H9 (cell line): ENCODE data around the gene PALM3. TPM values are rescaled to one million over a fixed set of nuclear protein-coding genes. Genes with fewer than 3 reads are reported as not detected.

Source experiments
- DNase-seq: peaks from one replicate; pipeline ENCODE4 v3.0.0-alpha.2; 2017
- H2AFZ ChIP-seq: one replicate; pipeline ENCODE4 v1.6.1; 2013; ENCODE audit warnings: mild to moderate bottlenecking, low read length, control low read depth, moderate library complexity
- H2AK5ac ChIP-seq: 2 replicates; pipeline ENCODE4 v1.6.1; 2013; ENCODE audit warnings: low read length, control low read depth, mixed read lengths; ENCODE audit not compliant: insufficient read length
- H2BK120ac ChIP-seq: one replicate; pipeline ENCODE4 v1.6.1; 2013; ENCODE audit warnings: low read depth, mild to moderate bottlenecking, low read length, control low read depth, inconsistent platforms; ENCODE audit not compliant: poor library complexity, severe bottlenecking
- H2BK12ac ChIP-seq: 2 replicates; pipeline ENCODE4 v1.6.1; 2013; ENCODE audit warnings: low read length, control low read depth, mixed read lengths, low read depth; ENCODE audit not compliant: insufficient read length
- H2BK15ac ChIP-seq: 2 replicates; pipeline ENCODE4 v1.6.1; 2013; ENCODE audit warnings: low read depth, low read length, control low read depth
- H2BK20ac ChIP-seq: one replicate; pipeline ENCODE4 v1.6.1; 2013; ENCODE audit warnings: low read depth, mild to moderate bottlenecking, low read length, control low read depth, inconsistent platforms; ENCODE audit not compliant: poor library complexity, severe bottlenecking
- H2BK5ac ChIP-seq: 2 replicates; pipeline ENCODE4 v1.6.1; 2013; ENCODE audit warnings: low read length, control low read depth, mixed read lengths; ENCODE audit not compliant: insufficient read length
- H3K14ac ChIP-seq: 2 replicates; pipeline ENCODE4 v1.6.1; 2013; ENCODE audit warnings: low read length, control low read depth; ENCODE audit not compliant: insufficient read depth
- H3K18ac ChIP-seq: 2 replicates; pipeline ENCODE4 v1.6.1; 2013; ENCODE audit warnings: low read depth, mild to moderate bottlenecking, mixed read lengths, low read length, control low read depth; ENCODE audit not compliant: insufficient read length
- H3K23ac ChIP-seq: 2 replicates; pipeline ENCODE4 v1.6.1; 2013; ENCODE audit warnings: low read length, control low read depth, mixed read lengths, low read depth; ENCODE audit not compliant: insufficient read length
- H3K23me2 ChIP-seq: 2 replicates; pipeline ENCODE4 v1.6.1; 2013; ENCODE audit warnings: low read depth, mild to moderate bottlenecking, mixed read lengths, low read length, control low read depth; ENCODE audit not compliant: insufficient read length, poor library complexity, severe bottlenecking
- H3K27ac ChIP-seq: 2 replicates; pipeline ENCODE4 v1.5.1; 2013; ENCODE audit warnings: low read length, control low read depth, mixed read lengths, low read depth; ENCODE audit not compliant: insufficient read length
- H3K27me3 ChIP-seq: 2 replicates; pipeline ENCODE4 v1.6.1; 2013; ENCODE audit warnings: low read length, control low read depth, inconsistent platforms; ENCODE audit not compliant: insufficient read depth
- H3K4ac ChIP-seq: 2 replicates; pipeline ENCODE4 v1.6.1; 2013; ENCODE audit warnings: low read depth, mild to moderate bottlenecking, control low read depth, inconsistent platforms, low read length, moderate library complexity
- H3K4me1 ChIP-seq: 2 replicates; pipeline ENCODE4 v1.6.1; 2013; ENCODE audit warnings: low read length, control low read depth, inconsistent platforms; ENCODE audit not compliant: insufficient read depth
- H3K4me2 ChIP-seq: 2 replicates; pipeline ENCODE4 v1.6.1; 2013; ENCODE audit warnings: low read length, control low read depth, mixed read lengths; ENCODE audit not compliant: insufficient read length, insufficient read depth
- H3K56ac ChIP-seq: 2 replicates; pipeline ENCODE4 v1.6.1; 2013; ENCODE audit warnings: low read depth, mild to moderate bottlenecking, mixed read lengths, low read length, control low read depth; ENCODE audit not compliant: insufficient read length
- H3K79me1 ChIP-seq: 2 replicates; pipeline ENCODE4 v1.6.1; 2013; ENCODE audit warnings: low read depth, mild to moderate bottlenecking, moderate library complexity, low read length, control low read depth, inconsistent platforms; ENCODE audit not compliant: insufficient read depth, poor library complexity, severe bottlenecking
- H3K79me2 ChIP-seq: 2 replicates; pipeline ENCODE4 v1.6.1; 2013; ENCODE audit warnings: low read length, control low read depth, inconsistent platforms; ENCODE audit not compliant: insufficient read depth
- H3K9ac ChIP-seq: 2 replicates; pipeline ENCODE4 v1.6.1; 2013; ENCODE audit warnings: low read length, control low read depth, mixed read lengths; ENCODE audit not compliant: insufficient read length; ENCODE audit errors: extremely low read depth
- H3K9me3 ChIP-seq: one replicate; pipeline ENCODE4 v1.6.1; 2013; ENCODE audit warnings: low read depth, low read length, inconsistent platforms; ENCODE audit not compliant: control insufficient read depth
- H3T11ph ChIP-seq: one replicate; pipeline ENCODE4 v1.6.1; 2013; ENCODE audit warnings: mild to moderate bottlenecking, low read length, control low read depth, inconsistent platforms
- H4K20me1 ChIP-seq: one replicate; pipeline ENCODE4 v1.6.1; 2013; ENCODE audit not compliant: control insufficient read depth, insufficient read length, insufficient read depth
- H4K5ac ChIP-seq: 2 replicates; pipeline ENCODE4 v1.6.1; 2013; ENCODE audit warnings: low read depth, mild to moderate bottlenecking, mixed read lengths, low read length, control low read depth; ENCODE audit not compliant: insufficient read length
- H4K8ac ChIP-seq: replicated peaks from 2 replicates; pipeline ENCODE4 v1.6.1; 2013; ENCODE audit warnings: low read length, control low read depth, mixed read lengths, low read depth; ENCODE audit not compliant: insufficient read length
- H4K91ac ChIP-seq: 2 replicates; pipeline ENCODE4 v1.6.1; 2013; ENCODE audit warnings: low read depth, mild to moderate bottlenecking, moderate library complexity, mixed read lengths, low read length, control low read depth; ENCODE audit not compliant: insufficient read length
- H3K27ac Mint-ChIP-seq, 3 experiments: 2 replicates in 2 of 3; 3 replicates in 1 of 3; pipeline ENCODE4 v1.8.0; 2020 to 2021; ENCODE audit warnings: mixed read lengths in 3 of 3, mild to moderate bottlenecking in 1 of 3, moderate library complexity in 1 of 3
- H3K27me3 Mint-ChIP-seq: 2 replicates; pipeline ENCODE4 v1.8.0; 2021; ENCODE audit warnings: low read depth, mild to moderate bottlenecking, moderate library complexity, mixed read lengths
- H3K36me3 Mint-ChIP-seq, 3 experiments: 2 replicates in 2 of 3; 3 replicates in 1 of 3; pipeline ENCODE4 v1.8.0; 2020 to 2021; ENCODE audit warnings: low read depth in 3 of 3, mixed read lengths in 3 of 3; ENCODE audit not compliant: insufficient read depth in 1 of 3
- H3K4me1 Mint-ChIP-seq, 2 experiments: 2 replicates each; pipeline ENCODE4 v1.8.0; 2020; ENCODE audit warnings: mixed read lengths in 2 of 2
- H3K4me3 Mint-ChIP-seq, 2 experiments: 2 replicates in 1 of 2; 3 replicates in 1 of 2; pipeline ENCODE4 v1.8.0; 2020 to 2021; ENCODE audit warnings: mild to moderate bottlenecking in 2 of 2, mixed read lengths in 2 of 2, moderate library complexity in 1 of 2
- H3K9me3 Mint-ChIP-seq, 2 experiments: 2 replicates in 1 of 2; 3 replicates in 1 of 2; pipeline ENCODE4 v1.8.0; 2020; ENCODE audit warnings: mild to moderate bottlenecking in 2 of 2, mixed read lengths in 2 of 2, moderate library complexity in 1 of 2
- CTCF ChIP-seq: fragments of 200-600 bp; sonication (generic); conservative IDR thresholded peaks from 3 replicates; pipeline ENCODE4 v1.8.0; 2021; ENCODE audit warnings: antibody characterized with exemption, mild to moderate bottlenecking
- WGBS: extraction: QIAGEN DNeasy Blood & Tissue Kit; methylation state at CpG from one replicate; pipeline ENCODE4 v1.1.7; 2013; ENCODE audit warnings: missing lambda C conversion rate, low lambda C conversion rate, mixed read lengths; ENCODE audit not compliant: insufficient read length; ENCODE audit errors: extremely low coverage; 5-methylcytosine and 5-hydroxymethylcytosine counted together
- total RNA-seq: library from RNA; stranded (reverse); gene quantifications from 2 replicates; pipeline ENCODE4 v1.2.1, GENCODE V29; 2021

Gene PALM3
- total RNA-seq, 1 experiment from 2014 or later = 11.5 TPM

GRCh38 chr19:14078411-14078810 is 16.5 kb upstream of the PALM3 start:
- Histone ChIP-seq H2AFZ (no peak overlapping the region), H3K79me2 (no peaks in the 10 kb centered on the region), H3K27ac (no peak overlapping the region), H2BK12ac (no peak overlapping the region), H3K9me3 (no peaks in the 10 kb centered on the region), H3K4ac (no peak overlapping the region), H2BK5ac (no peak overlapping the region), H3K4me2 (no peak overlapping the region), H4K5ac (no peak overlapping the region), H2BK20ac (no peak overlapping the region), H3K14ac (no peak overlapping the region), H4K20me1 (no peaks in the 10 kb centered on the region), H3K56ac (no peak overlapping the region), H3K4me1 (no peaks in the 10 kb centered on the region; the same call in 1 of the 2 replicates), H3K27me3 (peaks cover 7% of the 10 kb centered on the region; the same call in 1 of the 2 replicates), H4K91ac (no peak overlapping the region), H3K9ac (no peak overlapping the region), H4K8ac (no peak overlapping the region), H2AK5ac (no peak overlapping the region), H3T11ph (no peak overlapping the region), H2BK15ac (no peak overlapping the region), H3K79me1 (no peaks in the 10 kb centered on the region), H3K23me2 (peaks cover 23% of the 10 kb centered on the region), H3K18ac (no peak overlapping the region), H2BK120ac (no peak overlapping the region), H3K23ac (no peak overlapping the region)
- H3K4me1 Mint-ChIP-seq = peaks cover 13 to 19% of the 10 kb centered on the region in 2 experiments
- H3K36me3 Mint-ChIP-seq = no peaks in the 10 kb centered on the region
- DNase-seq = no peak
- no peak overlapping the region for H3K4me3 Mint-ChIP-seq
- WGBS = no CpG with 5 or more reads among the region's 2 CpGs
- no peak overlapping the region for H3K27ac Mint-ChIP-seq
- no peak for TF ChIP-seq CTCF
- no peaks in the 10 kb centered on the region for H3K9me3 Mint-ChIP-seq
- peaks cover 46% of the 10 kb centered on the region for H3K27me3 Mint-ChIP-seq
